HEK293 (cell line): Measurements from ENCODE around the gene SULT2A1.

Experiments
- CTCF ChIA-PET: fragments of 350-600 bp; formaldehyde crosslinking; extraction: SDS; loops from one replicate; lab custom pipeline; 2021; ENCODE audit warnings: antibody characterized with exemption; lab: Yijun Ruan, JAX
- POLR2A ChIA-PET: fragments of 300-600 bp; formaldehyde crosslinking; extraction: SDS; loops from one replicate; lab custom pipeline; 2020; ENCODE audit warnings: antibody characterized with exemption, inconsistent platforms; lab: Yijun Ruan, JAX
- H3K27ac ChIP-seq: fragments of 200-500 bp; sonication (Bioruptor generic); 2 replicates; pipeline ENCODE4 v1.5.1; 2014; ENCODE audit warnings: low read depth, low read length, control low read depth, inconsistent platforms; ENCODE audit errors: extremely low read depth
- H3K36me3 ChIP-seq, 2 experiments: fragments of 200-500 bp in 1 of 2; sonication (Bioruptor generic) in 1 of 2; 1 replicate in 1 of 2; 2 replicates in 1 of 2; pipeline ENCODE4 v1.5.1; 2014 to 2017; ENCODE audit warnings: inconsistent platforms in 2 of 2, low read length in 2 of 2; ENCODE audit not compliant: control insufficient read depth in 2 of 2, insufficient read depth in 1 of 2
- H3K4me1 ChIP-seq: fragments of 200-500 bp; sonication (Bioruptor generic); 2 replicates; pipeline ENCODE4 v1.5.1; 2014; ENCODE audit warnings: mild to moderate bottlenecking, low read length, inconsistent platforms; ENCODE audit not compliant: control insufficient read depth, insufficient read depth
- H3K4me3 ChIP-seq: 2 replicates; pipeline ENCODE4 v1.5.1; 2011; ENCODE audit warnings: low read depth, mild to moderate bottlenecking, control low read depth, low read length, moderate library complexity
- H3K9me3 ChIP-seq: fragments of 200-500 bp; sonication (Bioruptor generic); 2 replicates; pipeline ENCODE4 v1.5.1; 2014; ENCODE audit warnings: low read depth, low read length, inconsistent platforms; ENCODE audit not compliant: control insufficient read depth, insufficient read depth
- CTCF ChIP-seq: fragments of 450-650 bp; formaldehyde crosslinking; IDR thresholded peaks from 2 replicates; pipeline ENCODE4 v1.5.1; 2016; ENCODE audit warnings: missing biosample characterization, missing genetic modification characterization
- TRIM28 ChIP-seq: IDR thresholded peaks from 2 replicates; pipeline ENCODE4 v1.6.1; 2011; ENCODE audit warnings: low read length, control low read depth, borderline replicate concordance
- YY2 ChIP-seq: fragments of 450-650 bp; formaldehyde crosslinking; IDR thresholded peaks from 2 replicates; pipeline ENCODE4 v1.5.1; 2016; ENCODE audit warnings: missing biosample characterization, missing genetic modification characterization
- ZBTB48 ChIP-seq: fragments of 450-650 bp; formaldehyde crosslinking; IDR thresholded peaks from 2 replicates; pipeline ENCODE4 v1.5.1; 2016; ENCODE audit warnings: missing biosample characterization, missing genetic modification characterization
- ZEB2 ChIP-seq: fragments of 450-650 bp; formaldehyde crosslinking; IDR thresholded peaks from 2 replicates; pipeline ENCODE4 v1.5.1; 2016; ENCODE audit warnings: missing biosample characterization, missing genetic modification characterization
- ZNF169 ChIP-seq: fragments of 450-650 bp; formaldehyde crosslinking; IDR thresholded peaks from 2 replicates; pipeline ENCODE4 v1.5.1; 2016; ENCODE audit warnings: missing biosample characterization, missing genetic modification characterization
- ZNF174 ChIP-seq: fragments of 450-650 bp; formaldehyde crosslinking; IDR thresholded peaks from 2 replicates; pipeline ENCODE4 v1.5.0; 2017; ENCODE audit warnings: missing biosample characterization, mild to moderate bottlenecking, missing genetic modification characterization
- ZNF18 ChIP-seq: fragments of 450-650 bp; formaldehyde crosslinking; IDR thresholded peaks from 2 replicates; pipeline ENCODE4 v1.5.1; 2016; ENCODE audit warnings: missing biosample characterization, missing genetic modification characterization
- ZNF24 ChIP-seq: fragments of 450-650 bp; formaldehyde crosslinking; IDR thresholded peaks from 2 replicates; pipeline ENCODE4 v1.5.1; 2016; ENCODE audit warnings: missing biosample characterization, missing genetic modification characterization
- ZNF280D ChIP-seq: fragments of 450-650 bp; formaldehyde crosslinking; IDR thresholded peaks from 2 replicates; pipeline ENCODE4 v1.5.1; 2016; ENCODE audit warnings: missing biosample characterization, missing genetic modification characterization
- ZNF501 ChIP-seq: fragments of 450-650 bp; formaldehyde crosslinking; IDR thresholded peaks from 2 replicates; pipeline ENCODE4 v1.5.1; 2016; ENCODE audit warnings: missing biosample characterization, missing genetic modification characterization
- ZNF514 ChIP-seq: fragments of 450-650 bp; formaldehyde crosslinking; IDR thresholded peaks from 2 replicates; pipeline ENCODE4 v1.5.1; 2016; ENCODE audit warnings: missing biosample characterization, missing genetic modification characterization
- ZSCAN30 ChIP-seq: fragments of 450-650 bp; IDR thresholded peaks from 2 replicates; pipeline ENCODE4 v1.5.1; 2018; ENCODE audit warnings: missing biosample characterization, mild to moderate bottlenecking, missing genetic modification characterization, moderate library complexity
- TF ChIP-seq, protein P1 (sequence below): fragments of 450-650 bp; formaldehyde crosslinking; IDR thresholded peaks from 2 replicates; pipeline ENCODE4 v1.5.1; 2016; ENCODE audit warnings: missing biosample characterization, missing genetic modification characterization

Gene SULT2A1

DNA sequence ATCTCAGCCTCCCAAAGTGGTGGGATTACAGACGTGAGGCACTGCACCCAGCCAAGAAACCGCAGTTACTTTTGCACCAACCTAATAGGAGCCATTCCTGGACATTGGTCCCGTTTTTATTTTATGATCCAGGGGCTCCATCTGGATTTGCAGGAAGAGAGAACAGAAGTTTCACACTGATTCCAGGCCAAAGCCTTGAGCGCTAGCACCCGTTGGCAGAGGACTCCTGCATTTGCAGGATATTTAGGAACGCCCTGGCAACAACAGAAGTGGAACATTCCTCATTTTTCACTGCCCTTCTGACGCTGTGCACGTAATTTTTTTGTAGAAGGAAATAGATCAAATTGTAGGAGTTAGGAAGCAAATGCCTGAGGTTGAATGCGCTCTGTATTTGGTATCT lies 11.7 kb upstream of the SULT2A1 start (continued):
- TF ChIP-seq ZEB2 (tag by site-specific recombination) (no peak), ZNF501 (tag by site-specific recombination) (no peak)
- TF ChIP-seq, protein P1, sequence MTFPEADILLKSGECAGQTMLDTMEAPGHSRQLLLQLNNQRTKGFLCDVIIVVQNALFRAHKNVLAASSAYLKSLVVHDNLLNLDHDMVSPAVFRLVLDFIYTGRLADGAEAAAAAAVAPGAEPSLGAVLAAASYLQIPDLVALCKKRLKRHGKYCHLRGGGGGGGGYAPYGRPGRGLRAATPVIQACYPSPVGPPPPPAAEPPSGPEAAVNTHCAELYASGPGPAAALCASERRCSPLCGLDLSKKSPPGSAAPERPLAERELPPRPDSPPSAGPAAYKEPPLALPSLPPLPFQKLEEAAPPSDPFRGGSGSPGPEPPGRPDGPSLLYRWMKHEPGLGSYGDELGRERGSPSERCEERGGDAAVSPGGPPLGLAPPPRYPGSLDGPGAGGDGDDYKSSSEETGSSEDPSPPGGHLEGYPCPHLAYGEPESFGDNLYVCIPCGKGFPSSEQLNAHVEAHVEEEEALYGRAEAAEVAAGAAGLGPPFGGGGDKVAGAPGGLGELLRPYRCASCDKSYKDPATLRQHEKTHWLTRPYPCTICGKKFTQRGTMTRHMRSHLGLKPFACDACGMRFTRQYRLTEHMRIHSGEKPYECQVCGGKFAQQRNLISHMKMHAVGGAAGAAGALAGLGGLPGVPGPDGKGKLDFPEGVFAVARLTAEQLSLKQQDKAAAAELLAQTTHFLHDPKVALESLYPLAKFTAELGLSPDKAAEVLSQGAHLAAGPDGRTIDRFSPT, result no peak

DNA sequence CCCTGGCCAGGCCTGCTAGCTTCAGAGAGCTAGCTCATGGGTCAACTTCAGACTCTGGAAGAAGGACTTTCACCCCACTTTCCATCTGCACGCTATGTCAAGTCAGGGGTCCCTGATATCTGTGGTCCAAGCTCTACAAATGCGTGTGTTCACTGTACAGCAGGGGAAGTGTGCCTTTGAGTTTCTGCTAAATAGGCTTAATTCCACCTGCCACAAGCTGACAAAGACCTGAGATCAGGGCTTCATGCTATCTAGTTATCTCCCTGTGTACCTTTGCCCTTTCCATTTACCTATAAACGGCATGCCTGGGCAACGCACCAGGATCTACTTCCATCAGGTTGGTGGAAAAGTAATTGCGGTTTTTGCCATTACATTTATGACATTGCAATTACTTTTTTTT lies 10.7 kb upstream of the SULT2A1 start:
- TF ChIP-seq ZNF169 (tag by site-specific recombination), result no peak
- no peak for TF ChIP-seq TRIM28
- no peak for TF ChIP-seq ZNF18
- TF ChIP-seq CTCF (tag by site-specific recombination), result no peak
- TF ChIP-seq ZNF24 (tag by site-specific recombination), result no peak
- TF ChIP-seq ZNF501 (tag by site-specific recombination), result no peak
- TF ChIP-seq ZNF514, result no peak
- no peak for TF ChIP-seq ZSCAN30
- no peak for TF ChIP-seq YY2 (tag by site-specific recombination)
- no peak for TF ChIP-seq ZNF174 (tag by site-specific recombination)
- no peak for TF ChIP-seq ZNF280D (tag by site-specific recombination)
- POLR2A ChIA-PET, result no interaction called here
- H3K4me1 ChIP-seq, result no peaks in the 10 kb centered on the region
- H3K27ac ChIP-seq, result no peak overlapping the region
- no peak overlapping the region for H3K4me3 ChIP-seq
- CTCF ChIA-PET, result interaction anchor here (1.6 to 1.7 kb wide), 2 partner anchors 28 to 33 kb away, joined by 3 to 5 read pairs; no protein-coding TSS in a partner anchor
- no peaks in the 10 kb centered on the region for H3K36me3 ChIP-seq
- H3K9me3 ChIP-seq, result no peaks in the 10 kb centered on the region

DNA sequence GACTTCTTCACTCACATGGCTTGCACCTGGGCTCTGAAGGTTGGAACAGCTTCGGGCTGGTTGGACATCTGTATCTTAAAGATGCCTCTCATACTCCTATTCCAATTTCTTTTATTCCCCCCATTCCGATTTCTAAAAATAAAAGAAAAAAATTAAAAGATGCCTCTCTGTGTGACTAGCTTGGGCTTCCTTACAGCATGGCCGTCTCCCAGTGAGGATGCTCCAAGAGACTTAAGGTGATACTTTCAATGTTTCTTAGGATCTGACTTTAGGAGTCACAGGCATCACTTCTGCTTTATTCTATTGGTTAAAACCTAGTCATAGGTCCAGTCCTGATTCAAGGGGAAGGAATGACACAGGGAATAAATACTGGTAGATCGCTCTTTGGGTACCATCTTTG lies 9.9 kb upstream of the SULT2A1 start:
- POLR2A ChIA-PET, result no interaction called here
- TF ChIP-seq ZNF280D (tag by site-specific recombination) (0 out of 2 replicates have a peak, but pooled peaks have one; percentile 13), ZBTB48 (tag by site-specific recombination) (no peak)
- TF ChIP-seq, all 188 proteins: peak for 1
- no peaks in the 10 kb centered on the region for H3K9me3 ChIP-seq
- H3K27ac ChIP-seq, result no peak overlapping the region
- CTCF ChIA-PET, result interaction anchor here (0.7 to 1.7 kb wide), 2 partner anchors 28 to 32 kb away, joined by 3 to 5 read pairs; no protein-coding TSS in a partner anchor
- no peak overlapping the region for H3K4me3 ChIP-seq
- no peaks in the 10 kb centered on the region for H3K36me3 ChIP-seq
- no peaks in the 10 kb centered on the region for H3K4me1 ChIP-seq
